ENCODE results near the gene ALDOA.
A peak's percentile ranks its signal among the peaks of the same experiment; 100 is the strongest.
"Not testable (repeated sequence)": the region's sequence is repeated elsewhere in the genome, so short reads cannot be mapped to it uniquely, and the experiment has no call there.

ALDOA gene

GRCh38 chr16:30065102-30065942 is at the start of gene ALDOA:
Gene ALDOA, plus strand, starts transcription at chr16:30065760. Its CDS starts 1,138 bp downstream, at chr16:30066898.
- peak; percentile 89 for DNase-seq (ENCODE audit: low read depth, low spot score)

DNA sequence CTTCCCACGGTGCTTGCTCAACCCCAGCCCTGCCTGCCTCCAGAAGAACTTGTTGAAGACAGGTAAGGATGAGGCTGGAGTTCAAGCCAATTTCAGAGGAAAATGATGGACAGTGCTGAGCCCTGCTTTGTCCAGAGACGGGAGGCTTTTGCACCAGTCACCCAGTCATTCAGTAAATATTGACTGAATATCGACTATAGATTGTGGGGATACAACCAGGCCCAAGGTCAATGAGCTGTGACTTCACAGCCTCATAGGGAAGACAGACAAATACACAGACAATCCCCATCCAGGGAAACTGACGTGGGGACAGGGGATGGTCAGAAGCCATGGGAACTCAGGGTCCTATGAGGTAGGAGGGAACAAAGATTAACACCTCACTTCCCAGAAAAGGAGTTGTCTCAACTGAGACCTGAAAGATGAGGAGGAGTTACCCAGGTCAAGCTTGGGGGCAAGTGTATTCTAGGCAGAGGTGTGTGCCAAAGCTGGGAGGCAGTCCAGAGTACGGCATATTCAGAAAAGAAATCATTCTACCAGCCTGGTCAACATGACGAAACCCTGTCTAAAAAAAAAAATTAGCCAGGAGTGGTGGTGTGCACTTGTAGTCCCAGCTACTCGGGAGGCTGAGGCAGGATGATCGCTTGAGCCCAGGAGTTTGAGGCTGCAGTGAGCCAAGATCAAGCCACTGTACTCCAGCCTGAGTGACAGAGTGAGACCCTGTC is 48.8 kb upstream of the ALDOA start:
- DNase-seq (ENCODE audit: low read depth, low spot score): no peak

DNA sequence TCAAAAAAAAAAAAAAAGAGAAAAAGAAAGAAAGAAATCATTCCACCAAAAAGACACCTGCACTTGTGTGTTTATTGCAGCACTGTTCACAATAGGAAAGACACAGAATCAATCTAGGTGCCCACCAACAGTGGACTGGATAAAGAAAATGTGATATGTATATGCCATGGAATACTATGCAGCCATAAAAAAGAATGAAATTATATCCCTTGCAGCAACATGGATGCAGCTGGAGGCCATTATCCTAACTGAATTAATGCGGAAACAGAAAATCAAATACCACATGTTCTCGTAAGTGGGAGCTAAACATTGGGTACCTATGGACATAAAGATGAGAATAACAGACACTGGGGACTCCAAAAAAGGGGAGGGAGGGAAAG is 48.3 kb upstream of the ALDOA start:
- no peak for DNase-seq (ENCODE audit: low read depth, low spot score)

DNA sequence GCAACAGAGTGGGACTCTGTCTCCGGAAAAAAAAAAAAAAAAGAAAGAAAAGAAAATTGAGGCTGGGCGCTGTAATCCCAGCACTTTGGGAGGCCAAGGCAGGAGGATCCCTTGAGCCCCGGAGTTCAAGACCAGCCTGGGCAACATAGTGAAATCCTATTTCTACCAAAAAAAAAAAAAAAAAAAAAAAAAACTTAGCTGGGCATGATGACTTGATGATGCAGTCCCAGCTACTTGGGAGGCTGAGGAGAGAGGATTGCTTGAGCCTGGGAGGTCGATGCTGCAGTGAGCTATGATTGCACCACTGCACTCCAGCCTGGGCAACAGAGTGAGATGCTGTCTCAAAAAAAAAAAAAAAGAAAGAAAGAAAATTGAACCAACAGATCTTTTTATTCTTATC is 47.6 kb upstream of the ALDOA start:
- not testable (repeated sequence) for DNase-seq (ENCODE audit: low read depth, low spot score)

GRCh38 chr16:30018731-30019158 is 46.8 kb upstream of the ALDOA start:
- no peak for DNase-seq (ENCODE audit: low read depth, low spot score)

DNA sequence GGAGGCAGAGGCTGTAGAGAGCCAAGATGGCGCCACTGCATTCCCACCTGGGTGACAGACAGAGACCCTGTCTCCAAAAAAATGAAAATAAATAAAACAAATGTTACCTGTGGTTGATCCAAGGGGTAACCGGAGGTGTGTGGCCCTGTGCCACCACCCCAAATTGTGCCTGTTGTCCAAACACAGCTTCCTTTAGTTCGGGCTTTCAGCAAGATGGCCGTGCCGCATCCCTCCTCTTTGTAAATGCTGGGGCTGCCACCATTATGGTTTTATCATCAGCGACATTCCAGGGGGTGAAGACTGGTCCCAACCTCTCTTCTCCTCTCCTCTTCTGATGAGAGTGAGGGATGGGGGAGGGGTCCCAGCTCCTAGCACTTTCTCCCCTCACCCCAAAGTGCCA is 42.7 kb upstream of the ALDOA start, which contains the start of gene C16orf92:
TSS of gene C16orf92 (plus strand) at position 312 of the 400 bp plus-strand sequence. CDS start 143 bp downstream, outside the sequence.
- no peak for DNase-seq (ENCODE audit: low read depth, low spot score)

DNA sequence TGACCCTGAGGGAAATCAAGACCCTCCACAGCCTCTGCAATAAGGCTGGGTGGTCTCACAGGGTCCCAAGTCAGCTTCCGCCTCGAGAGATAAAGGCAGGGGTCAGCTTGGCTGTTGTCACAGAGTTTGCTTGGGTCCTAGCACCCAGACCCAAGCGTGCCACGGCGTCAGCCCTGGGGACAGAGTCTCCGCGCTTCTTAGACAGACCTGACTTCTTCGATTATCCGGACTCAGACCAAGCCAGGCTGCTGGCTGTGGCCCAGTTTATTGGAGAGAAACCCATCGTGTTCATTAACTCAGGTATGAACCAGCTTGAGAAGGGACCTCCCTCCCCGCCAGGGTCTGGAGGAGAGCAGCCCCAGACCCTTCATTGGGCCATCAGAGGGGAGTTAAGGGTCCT is 42.0 kb upstream of the ALDOA start:
- no peak for DNase-seq (ENCODE audit: low read depth, low spot score)

- DNase-seq (ENCODE audit: low read depth, low spot score): no peak
Measured at GRCh38 chr16:30024451-30024850, 41.1 kb upstream of the ALDOA start.

DNA sequence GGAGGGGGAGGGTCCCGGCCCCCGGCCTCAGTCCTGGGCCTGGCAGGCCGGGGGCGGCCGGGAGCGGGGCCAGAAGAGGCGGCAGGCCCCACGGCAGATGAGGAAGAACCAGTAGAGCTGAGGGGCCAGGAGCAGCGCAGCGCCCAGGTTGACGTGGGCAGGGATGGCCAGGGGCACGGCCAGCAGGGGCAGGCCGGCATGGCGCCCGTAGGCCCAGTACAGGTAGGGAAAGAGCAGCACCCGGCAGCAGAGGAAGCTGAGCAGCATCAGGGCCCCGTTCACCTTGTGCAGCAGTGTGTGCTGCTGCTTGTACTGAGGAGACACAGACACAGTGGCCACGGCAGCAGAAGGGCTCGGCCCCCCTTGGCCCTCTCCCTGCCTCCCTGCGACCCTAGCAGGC is 40.4 kb upstream of the ALDOA start:
- DNase-seq (ENCODE audit: low read depth, low spot score): no peak

- no peak for DNase-seq (ENCODE audit: low read depth, low spot score)
Measured at GRCh38 chr16:30025574-30025973, 40.0 kb upstream of the ALDOA start.

GRCh38 chr16:30026449-30026848 is 39.1 kb upstream of the ALDOA start:
- no peak for DNase-seq (ENCODE audit: low read depth, low spot score)

DNA sequence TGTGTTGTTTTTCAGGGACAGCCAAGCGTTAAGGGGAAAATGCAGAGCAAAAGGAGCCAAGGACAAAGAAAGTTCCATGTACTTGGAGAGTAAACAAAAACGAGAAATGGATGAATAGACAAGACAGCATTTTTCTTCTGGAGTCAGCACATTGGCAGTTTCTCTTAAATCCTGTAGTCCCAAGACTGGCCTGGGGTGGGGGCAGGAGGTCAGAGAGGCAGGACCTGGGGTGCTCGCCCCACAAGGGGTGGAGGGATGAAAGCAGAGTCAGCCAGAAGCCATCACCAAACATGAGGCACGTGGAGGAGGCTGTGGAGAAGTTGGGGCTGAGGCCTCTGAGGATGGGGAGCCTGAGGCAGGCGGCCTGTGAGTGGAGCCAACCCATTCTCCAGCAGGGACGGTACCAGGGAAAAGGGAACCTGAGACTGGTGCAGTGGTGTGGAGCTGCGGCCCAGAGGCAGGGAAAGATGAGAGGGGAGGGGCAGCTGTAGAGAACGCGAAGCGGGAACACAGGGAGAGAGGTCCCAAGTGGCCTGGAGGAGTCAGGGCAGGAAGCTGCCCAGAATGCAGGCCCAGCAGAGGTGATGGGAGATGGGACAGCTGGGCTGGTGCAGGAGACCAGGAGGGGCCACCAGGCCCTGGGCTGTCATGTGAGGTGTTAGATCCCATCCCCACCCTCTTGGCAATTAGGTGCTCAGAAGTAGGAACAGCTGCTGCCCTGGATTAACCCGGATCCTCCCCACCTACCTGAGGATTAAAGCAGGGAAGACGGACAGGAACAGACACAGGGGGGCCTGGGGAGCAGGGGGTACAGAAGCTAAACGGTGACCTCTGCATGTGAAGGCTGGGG is 37.7 kb upstream of the ALDOA start:
- no peak for DNase-seq (ENCODE audit: low read depth, low spot score)

DNA sequence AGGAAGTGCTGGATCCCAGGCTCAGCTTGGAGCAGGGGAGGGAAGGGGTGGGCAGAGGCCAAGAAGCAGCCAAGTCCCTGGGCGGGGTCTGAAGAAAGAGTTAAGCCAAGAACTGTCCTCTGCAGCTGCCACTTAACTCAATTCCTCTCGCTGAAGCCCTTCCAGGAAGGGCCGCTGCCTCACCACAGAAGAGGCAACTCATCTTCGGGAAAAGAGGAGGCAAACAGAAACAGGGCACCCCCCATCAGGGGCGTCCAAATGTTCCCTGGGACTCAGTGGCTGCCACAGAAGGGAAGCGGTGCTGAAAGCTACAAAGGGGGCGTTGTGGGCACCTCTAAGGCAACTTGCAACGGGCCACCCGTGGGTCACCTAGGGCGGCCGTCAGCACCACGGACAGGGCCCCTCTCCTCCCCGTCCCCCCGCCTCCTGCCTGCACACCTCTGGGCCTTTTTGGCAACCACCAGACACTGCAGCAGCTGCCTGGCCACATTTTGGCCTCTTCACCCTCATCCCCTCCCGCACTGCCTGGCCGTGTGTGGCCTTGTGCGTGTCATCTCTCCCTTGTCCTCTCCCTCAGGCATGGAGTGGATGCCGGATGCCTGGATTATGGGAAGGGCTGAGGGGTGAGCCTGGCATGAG is 37.0 kb upstream of the ALDOA start:
- DNase-seq (ENCODE audit: low read depth, low spot score): no peak

DNA sequence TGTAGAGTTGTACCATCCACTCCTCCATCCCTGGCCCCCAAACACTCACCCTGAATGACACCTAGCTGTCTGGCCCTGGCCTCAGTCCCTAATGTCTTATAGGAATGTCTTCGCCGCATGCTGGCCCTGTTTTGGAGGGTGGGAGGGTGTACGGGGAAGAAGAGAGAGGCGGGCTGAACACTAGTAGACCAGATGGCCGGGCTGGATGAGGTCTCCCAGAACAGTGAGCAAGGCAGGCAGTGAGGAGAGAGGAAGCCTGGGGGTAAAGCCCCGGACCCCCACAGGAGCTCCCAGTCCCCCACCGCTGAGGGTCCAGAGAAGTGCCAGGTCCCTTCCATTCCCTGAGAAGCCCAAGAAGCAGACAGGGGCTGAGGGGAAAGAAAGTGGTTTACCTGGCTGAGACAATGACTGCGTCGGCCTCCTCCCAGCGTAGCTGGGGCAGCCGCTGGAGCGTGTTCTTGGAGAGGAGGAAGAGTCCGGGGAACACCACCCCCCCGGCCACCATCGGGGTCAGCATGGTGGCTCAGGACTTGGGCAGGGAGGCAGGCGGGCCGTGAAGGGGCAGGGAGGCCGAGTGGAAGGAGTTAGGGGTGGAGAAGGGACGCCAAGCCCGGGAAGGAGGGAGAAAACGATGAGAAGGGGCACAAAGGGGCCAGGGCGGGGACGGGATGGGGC is 35.4 kb upstream of the ALDOA start:
- DNase-seq (ENCODE audit: low read depth, low spot score): no peak

DNA sequence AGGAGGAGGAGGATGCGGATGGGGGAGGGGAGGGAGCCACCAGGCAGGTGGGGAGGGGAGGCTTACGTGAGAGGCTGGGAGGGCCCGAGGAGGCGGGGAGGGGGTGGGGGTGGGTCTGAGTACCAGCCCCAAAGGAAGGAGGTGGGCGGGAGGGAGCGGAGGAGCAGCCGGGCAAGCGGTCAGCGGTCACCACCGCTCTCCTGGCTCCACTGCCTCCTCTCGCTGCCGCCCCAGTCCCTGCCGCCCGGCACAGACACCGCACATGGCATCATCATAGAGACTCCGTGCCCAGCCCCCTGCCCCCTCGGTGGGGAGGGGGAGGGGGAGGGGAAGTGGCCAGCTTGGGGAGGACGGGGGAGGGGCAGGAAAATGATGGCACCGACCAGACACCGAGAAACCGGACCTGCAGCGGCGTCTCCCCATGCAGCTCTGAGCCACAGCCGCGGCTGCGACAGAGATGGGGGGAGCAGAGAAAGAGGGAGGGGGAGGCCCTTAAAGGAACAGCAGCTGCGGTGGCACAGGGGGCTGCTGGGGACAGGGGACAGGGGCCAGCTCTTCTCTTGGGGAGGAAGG is 34.6 kb upstream of the ALDOA start, which contains the start of gene TLCD3B:
TSS of gene TLCD3B (minus strand) at position 431 of the 573 bp plus-strand sequence. CDS start 744 bp downstream, outside the sequence.
- no peak for DNase-seq (ENCODE audit: low read depth, low spot score)

GRCh38 chr16:30031477-30031918 is 34.1 kb upstream of the ALDOA start:
- no peak for DNase-seq (ENCODE audit: low read depth, low spot score)

GRCh38 chr16:30032083-30032819 is 33.3 kb upstream of the ALDOA start:
- peak; percentile 24 for DNase-seq (ENCODE audit: low read depth, low spot score)

DNA sequence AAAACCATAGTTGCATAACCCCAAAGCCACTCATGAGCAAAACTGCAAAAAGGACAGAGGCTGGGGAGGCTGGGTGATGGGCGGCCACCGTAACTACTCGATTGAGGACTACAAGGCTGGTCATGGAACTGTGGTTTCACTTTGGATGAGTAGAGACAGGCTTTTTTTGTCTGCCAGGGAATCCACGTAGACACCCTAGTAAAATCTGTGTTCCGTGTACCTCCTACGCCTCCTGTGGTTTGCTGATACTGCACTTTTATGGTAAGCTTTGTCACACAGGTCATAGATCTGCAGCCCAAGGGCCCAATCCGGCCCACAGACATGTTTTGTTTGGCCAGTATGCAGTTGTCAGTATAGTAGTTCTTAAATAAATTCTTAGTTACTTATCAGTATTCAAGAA is 32.3 kb upstream of the ALDOA start:
- no peak for DNase-seq (ENCODE audit: low read depth, low spot score)

DNA sequence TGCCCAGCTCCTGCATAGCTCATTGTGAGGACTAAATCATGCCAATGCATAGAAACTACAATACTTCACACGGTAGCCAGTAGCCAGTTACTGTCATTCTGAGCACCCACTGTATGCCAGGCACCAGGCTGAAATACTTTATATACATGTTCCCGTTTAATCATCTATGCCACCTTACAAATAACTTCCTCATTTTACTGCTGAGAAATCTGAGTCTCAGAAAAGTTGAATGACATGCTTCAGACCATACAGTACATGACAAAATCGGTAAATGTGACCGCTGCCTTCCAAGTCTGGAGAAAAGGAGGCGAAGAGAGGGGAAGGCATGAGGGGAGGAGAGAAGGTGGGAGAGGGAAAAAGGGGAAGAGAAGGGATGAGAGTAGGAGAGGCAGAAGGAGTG is 25.3 kb upstream of the ALDOA start:
- no peak for DNase-seq (ENCODE audit: low read depth, low spot score)

- DNase-seq (ENCODE audit: low read depth, low spot score): not testable (repeated sequence)
Measured at GRCh38 chr16:30040690-30041089, 24.9 kb upstream of the ALDOA start.

Measured in activated CD4-positive, CD25-positive, alpha-beta regulatory T cell treated with anti-CD3 and anti-CD28 coated beads, Interleukin-2, amount 50 U/mL, for 16 hours (primary cell).